PC-9 (cell line): ENCODE measurements around the gene IRF9. TPM values are rescaled to one million over a fixed set of nuclear protein-coding genes. Genes with fewer than 3 reads are reported as not detected.

Experiments used
- BruUV-seq: library from RNA; stranded (reverse); fragments of 400-500 nt; replicated peaks from 2 replicates; lab custom pipeline; 2021; lab: Mats Ljungman, UMichigan
- CTCF ChIA-PET: fragments of 300-600 bp; sonication (Branson Sonifier 250); formaldehyde crosslinking; loops from one replicate; lab custom pipeline; 2022; ENCODE audit warnings: antibody characterized with exemption; lab: Charles Lee
- POLR2A ChIA-PET: fragments of 300-600 bp; sonication (Branson Sonifier 250); formaldehyde crosslinking; loops from one replicate; lab custom pipeline; 2022; ENCODE audit warnings: antibody characterized with exemption; ENCODE audit not compliant: unreplicated experiment; lab: Charles Lee
- DNase-seq, 2 experiments: peaks; one replicate each; pipeline versions ENCODE4 v3.0.0 to v3.0.0-alpha.2; 2015 to 2022; ENCODE audit warnings: mixed read lengths in 1 of 2
- H2AFZ ChIP-seq: fragments of 200-600 bp; sonication (generic); 2 replicates; pipeline ENCODE4 v1.8.1; 2017; ENCODE audit warnings: antibody characterized with exemption
- H3F3A ChIP-seq: fragments of 200-600 bp; sonication (generic); 2 replicates; pipeline ENCODE4 v1.8.1; 2017; ENCODE audit warnings: antibody characterized with exemption, mild to moderate bottlenecking, low read depth; ENCODE audit not compliant: insufficient read depth
- H3K27ac ChIP-seq: fragments of 200-600 bp; sonication (generic); 2 replicates; pipeline ENCODE4 v1.6.1; 2016; ENCODE audit warnings: mixed run types
- H3K27me3 ChIP-seq: fragments of 200-600 bp; sonication (generic); 2 replicates; pipeline ENCODE4 v1.6.1; 2016; ENCODE audit warnings: low read depth, mixed run types; ENCODE audit not compliant: insufficient read depth
- H3K36me3 ChIP-seq: fragments of 200-600 bp; sonication (generic); 2 replicates; pipeline ENCODE4 v1.6.1; 2016; ENCODE audit warnings: low read depth, mixed run types
- H3K4me1 ChIP-seq: fragments of 200-600 bp; sonication (generic); replicated peaks from 2 replicates; pipeline ENCODE4 v1.6.1; 2016; ENCODE audit warnings: mixed run types; ENCODE audit not compliant: insufficient read depth
- H3K4me2 ChIP-seq: fragments of 200-600 bp; sonication (generic); 2 replicates; pipeline ENCODE4 v1.6.1; 2017; ENCODE audit warnings: mixed run types
- H3K4me3 ChIP-seq: fragments of 200-600 bp; sonication (generic); 2 replicates; pipeline ENCODE4 v1.6.1; 2016; ENCODE audit warnings: mixed run types
- H3K79me2 ChIP-seq: fragments of 200-600 bp; sonication (generic); 2 replicates; pipeline ENCODE4 v1.6.1; 2017; ENCODE audit warnings: low read depth, mixed run types
- H3K9me2 ChIP-seq: fragments of 200-600 bp; sonication (generic); 2 replicates; pipeline ENCODE4 v1.8.1; 2017; ENCODE audit warnings: mild to moderate bottlenecking; ENCODE audit not compliant: insufficient read depth
- H3K9me3 ChIP-seq: fragments of 200-600 bp; sonication (generic); 2 replicates; pipeline ENCODE4 v1.8.1; 2016; ENCODE audit warnings: low read depth; ENCODE audit not compliant: insufficient read depth
- H4K20me1 ChIP-seq: fragments of 200-600 bp; sonication (generic); 2 replicates; pipeline ENCODE4 v1.8.1; 2017; ENCODE audit not compliant: insufficient read depth
- EZH2 ChIP-seq: fragments of 200-600 bp; sonication (generic); IDR thresholded peaks from 2 replicates; pipeline ENCODE4 v1.8.0; 2017; ENCODE audit warnings: antibody characterized with exemption, low read depth
- intact Hi-C: fragments of 100-400 bp; cut with micrococcal nuclease; formaldehyde crosslinking; loops from one replicate; pipeline ENCODE4 v1.10.0; 2022; ENCODE audit not compliant: unreplicated experiment
- total RNA-seq: library from RNA; stranded (reverse); gene quantifications from 2 replicates; pipeline ENCODE4 v1.2.3, GENCODE V29; 2021
- TF ChIP-seq, protein P1 (sequence below): fragments of 200-600 bp; sonication (generic); conservative IDR thresholded peaks from 2 replicates; pipeline ENCODE4 v1.6.1; 2017; ENCODE audit warnings: mixed run types, antibody characterized with exemption, mild to moderate bottlenecking, moderate library complexity

The IRF9 gene
- total RNA-seq, 1 experiment from 2014 or later, result 21.4 TPM

DNA sequence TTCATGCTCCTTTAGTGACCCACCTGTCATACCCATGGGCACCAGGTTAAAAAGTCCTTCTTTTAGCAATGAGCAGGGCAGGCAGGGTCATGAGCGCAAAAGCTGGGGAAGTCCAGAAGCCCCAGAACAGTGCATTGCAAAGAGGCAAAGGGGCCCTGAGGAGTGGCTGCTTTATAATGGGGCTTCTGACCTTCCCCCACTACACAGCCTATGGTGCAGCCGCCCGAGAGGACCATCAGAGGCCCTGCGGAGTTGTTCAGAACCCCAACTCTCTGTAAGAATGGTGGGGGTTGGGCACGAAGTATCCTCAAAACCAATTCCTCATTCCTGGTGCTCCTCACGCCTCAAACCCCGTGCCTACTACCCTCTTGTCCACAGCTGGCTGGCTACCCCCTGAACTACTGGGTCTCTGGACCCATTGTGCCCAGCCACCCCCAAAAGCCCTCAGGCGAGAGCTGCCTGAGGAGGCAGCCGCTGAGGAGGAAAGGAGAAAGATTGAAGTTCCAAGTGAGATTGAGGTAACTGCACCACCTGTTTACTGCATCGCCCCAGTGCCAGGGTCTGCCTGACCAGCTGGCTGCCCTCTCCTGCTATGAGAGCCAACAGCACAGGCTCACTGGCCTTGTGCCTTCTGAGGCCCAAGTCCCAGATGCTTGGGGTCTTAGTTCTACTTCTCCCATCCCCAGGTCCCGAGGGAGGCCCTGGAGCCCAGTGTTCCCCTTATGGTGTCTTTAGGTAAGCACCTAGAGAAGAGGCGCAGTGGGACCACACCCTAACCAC is 17.5 kb downstream of the IRF9 start:
- H4K20me1 ChIP-seq, result no peaks in the 10 kb centered on the region; the same call in 1 of the 2 replicates
- H3K79me2 ChIP-seq, result no peaks in the 10 kb centered on the region
- H3K27me3 ChIP-seq, result no peaks in the 10 kb centered on the region
- H3K9me2 ChIP-seq, result no peaks in the 10 kb centered on the region
- no peak overlapping the region for H2AFZ ChIP-seq
- no TSS peak for BruUV-seq
- H3K9me3 ChIP-seq, result no peaks in the 10 kb centered on the region
- intact Hi-C loops, result no loop called here
- no peak overlapping the region for H3K4me2 ChIP-seq
- CTCF ChIA-PET, result no interaction called here
- no peak for DNase-seq
- H3K36me3 ChIP-seq, result no peaks in the 10 kb centered on the region
- no peak overlapping the region for H3K27ac ChIP-seq
- H3F3A ChIP-seq, result no peaks in the 10 kb centered on the region; the same call in 1 of the 2 replicates
- POLR2A ChIA-PET, result no interaction called here
- H3K4me1 ChIP-seq, result no peaks in the 10 kb centered on the region
- H3K4me3 ChIP-seq, result no peak overlapping the region
- TF ChIP-seq, protein P1, sequence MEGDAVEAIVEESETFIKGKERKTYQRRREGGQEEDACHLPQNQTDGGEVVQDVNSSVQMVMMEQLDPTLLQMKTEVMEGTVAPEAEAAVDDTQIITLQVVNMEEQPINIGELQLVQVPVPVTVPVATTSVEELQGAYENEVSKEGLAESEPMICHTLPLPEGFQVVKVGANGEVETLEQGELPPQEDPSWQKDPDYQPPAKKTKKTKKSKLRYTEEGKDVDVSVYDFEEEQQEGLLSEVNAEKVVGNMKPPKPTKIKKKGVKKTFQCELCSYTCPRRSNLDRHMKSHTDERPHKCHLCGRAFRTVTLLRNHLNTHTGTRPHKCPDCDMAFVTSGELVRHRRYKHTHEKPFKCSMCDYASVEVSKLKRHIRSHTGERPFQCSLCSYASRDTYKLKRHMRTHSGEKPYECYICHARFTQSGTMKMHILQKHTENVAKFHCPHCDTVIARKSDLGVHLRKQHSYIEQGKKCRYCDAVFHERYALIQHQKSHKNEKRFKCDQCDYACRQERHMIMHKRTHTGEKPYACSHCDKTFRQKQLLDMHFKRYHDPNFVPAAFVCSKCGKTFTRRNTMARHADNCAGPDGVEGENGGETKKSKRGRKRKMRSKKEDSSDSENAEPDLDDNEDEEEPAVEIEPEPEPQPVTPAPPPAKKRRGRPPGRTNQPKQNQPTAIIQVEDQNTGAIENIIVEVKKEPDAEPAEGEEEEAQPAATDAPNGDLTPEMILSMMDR, result no peak
- no peak for TF ChIP-seq EZH2

DNA sequence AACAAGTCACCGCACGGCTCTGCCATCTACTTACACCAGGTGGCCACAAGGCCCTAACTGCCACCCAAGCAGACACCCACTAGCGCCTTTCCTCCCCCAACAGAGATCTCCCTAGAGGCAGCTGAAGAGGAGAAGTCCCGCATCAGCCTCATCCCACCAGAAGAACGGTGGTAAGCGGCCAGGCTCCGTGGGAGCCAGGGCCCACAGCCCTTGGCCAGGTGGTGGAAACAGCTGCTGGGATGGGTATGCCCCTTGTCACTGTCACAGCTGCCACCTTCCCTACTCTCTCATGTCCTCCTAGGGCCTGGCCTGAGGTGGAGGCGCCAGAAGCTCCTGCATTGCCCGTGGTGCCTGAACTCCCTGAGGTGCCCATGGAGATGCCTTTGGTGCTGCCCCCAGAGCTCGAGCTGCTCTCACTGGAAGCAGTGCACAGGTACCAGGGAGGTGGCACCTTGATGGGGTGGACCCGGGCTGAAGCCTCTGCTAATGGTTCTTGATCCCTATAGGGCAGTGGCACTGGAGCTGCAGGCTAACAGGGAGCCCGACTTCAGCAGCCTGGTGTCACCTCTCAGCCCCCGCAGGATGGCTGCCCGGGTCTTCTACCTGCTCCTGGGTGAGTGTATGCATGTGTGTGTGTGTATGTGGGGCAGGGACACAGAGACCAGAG is 18.4 kb downstream of the IRF9 start:
- Histone ChIP-seq H3K4me2 (no peak overlapping the region), H3K9me3 (no peaks in the 10 kb centered on the region), H3K4me3 (no peak overlapping the region), H3K36me3 (no peaks in the 10 kb centered on the region), H3K4me1 (no peaks in the 10 kb centered on the region), H3K27me3 (no peaks in the 10 kb centered on the region), H3K9me2 (no peaks in the 10 kb centered on the region), H2AFZ (no peak overlapping the region), H3K27ac (no peak overlapping the region), H3K79me2 (no peaks in the 10 kb centered on the region), H4K20me1 (no peaks in the 10 kb centered on the region; the same call in 1 of the 2 replicates), H3F3A (no peaks in the 10 kb centered on the region; the same call in 1 of the 2 replicates)
- no TSS peak for BruUV-seq
- TF ChIP-seq, protein P1, result no peak
- no peak for TF ChIP-seq EZH2
- ChIA-PET POLR2A (no interaction called here), CTCF (no interaction called here)
- intact Hi-C loops, result no loop called here
- DNase-seq, result no peak

DNA sequence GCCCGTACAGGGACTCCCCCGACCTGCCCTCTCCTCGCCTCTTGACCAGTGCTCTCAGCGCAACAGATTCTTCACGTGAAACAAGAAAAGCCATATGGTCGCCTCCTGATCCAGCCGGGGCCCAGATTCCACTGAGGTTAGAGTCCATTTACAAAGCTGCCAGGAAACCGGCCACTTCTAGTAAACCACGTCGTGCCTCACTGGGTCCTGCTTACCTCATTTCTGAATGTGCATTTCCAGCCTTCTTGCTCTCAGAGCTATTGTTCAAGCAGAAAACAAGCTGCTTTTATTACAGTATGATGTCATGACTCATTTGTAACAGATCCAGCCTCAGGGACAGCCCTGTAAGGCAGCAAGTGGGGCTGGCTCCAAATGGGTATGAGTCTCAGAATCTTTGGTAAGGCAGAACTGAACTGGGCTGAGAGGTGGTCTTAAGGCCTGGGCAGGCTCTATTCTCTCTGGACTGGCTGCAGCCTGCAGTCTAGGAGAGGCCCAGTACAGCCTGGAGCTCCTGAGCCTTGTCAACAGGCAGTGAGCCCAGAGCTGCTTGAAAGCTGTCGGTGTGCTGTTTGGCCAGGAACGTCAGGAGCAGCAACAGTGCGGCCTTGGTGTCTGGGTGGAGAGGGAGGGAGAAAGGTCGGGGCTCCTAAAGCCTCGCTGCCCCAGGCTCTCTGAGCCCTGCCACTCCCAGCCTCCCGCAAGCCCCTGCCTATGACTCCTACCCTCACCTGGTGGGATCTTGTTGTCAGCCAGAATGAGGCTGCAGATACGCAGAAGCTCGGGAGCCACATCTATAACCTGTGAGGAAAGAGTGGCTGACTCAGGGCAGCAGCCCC is 19.1 kb downstream of the IRF9 start:
- TF ChIP-seq EZH2, result no peak
- TF ChIP-seq, protein P1, result no peak
- CTCF ChIA-PET, result no interaction called here
- H3K4me2 ChIP-seq, result no peak overlapping the region
- BruUV-seq, result no TSS peak
- H3K79me2 ChIP-seq, result no peaks in the 10 kb centered on the region
- no peaks in the 10 kb centered on the region for H3K27me3 ChIP-seq
- H3K36me3 ChIP-seq, result no peaks in the 10 kb centered on the region
- no peak for DNase-seq
- no peak overlapping the region for H3K4me3 ChIP-seq
- H3K9me2 ChIP-seq, result no peaks in the 10 kb centered on the region
- H3K27ac ChIP-seq, result no peak overlapping the region
- H4K20me1 ChIP-seq, result no peaks in the 10 kb centered on the region; the same call in 1 of the 2 replicates
- H3F3A ChIP-seq, result no peaks in the 10 kb centered on the region; the same call in 1 of the 2 replicates
- H3K9me3 ChIP-seq, result no peaks in the 10 kb centered on the region
- no peaks in the 10 kb centered on the region for H3K4me1 ChIP-seq
- intact Hi-C loops, result no loop called here
- no peak overlapping the region for H2AFZ ChIP-seq
- POLR2A ChIA-PET, result no interaction called here
